NCI-H146 (cell line): Measurements from ENCODE around the gene PDX1.
"Not testable (repeated sequence)": the region's sequence is repeated elsewhere in the genome, so short reads cannot be mapped to it uniquely, and the experiment has no call there.

ENCODE experiments used
- DNase-seq: peaks from one replicate; lab custom pipeline; 2025; lab: John Stamatoyannopoulos, UW

The PDX1 gene

GRCh38 chr13:27956576-27957300, 36.9 kb downstream of the PDX1 start:
- DNase-seq, result no peak

GRCh38 chr13:27959976-27960361, 40.2 kb downstream of the PDX1 start:
- DNase-seq, result no peak

GRCh38 chr13:27960362-27961226, 40.8 kb downstream of the PDX1 start:
- peak; percentile 27 for DNase-seq

- no peak for DNase-seq
These were observed 41.7 kb downstream of the PDX1 start for GRCh38 chr13:27961227-27962085.

GRCh38 chr13:27962128-27962841, 42.5 kb downstream of the PDX1 start:
- no peak for DNase-seq

GRCh38 chr13:27962982-27963381, 43.2 kb downstream of the PDX1 start:
- DNase-seq, result no peak

- no peak for DNase-seq
These were observed 43.7 kb downstream of the PDX1 start for GRCh38 chr13:27963491-27963890.

GRCh38 chr13:27964206-27964605, 44.4 kb downstream of the PDX1 start:
- DNase-seq, result not testable (repeated sequence)

- no peak for DNase-seq
These were observed 45.0 kb downstream of the PDX1 start for GRCh38 chr13:27964741-27965323.

GRCh38 chr13:27965343-27965739, 45.5 kb downstream of the PDX1 start:
- DNase-seq, result no peak

GRCh38 chr13:27965740-27966640, 46.2 kb downstream of the PDX1 start:
- DNase-seq, result peak; percentile 18

- no peak for DNase-seq
These were observed 46.9 kb downstream of the PDX1 start for GRCh38 chr13:27966641-27967202.

GRCh38 chr13:27967203-27967735, 47.5 kb downstream of the PDX1 start:
- DNase-seq, result no peak

- DNase-seq, result no peak
These were observed 48.0 kb downstream of the PDX1 start for GRCh38 chr13:27967736-27968315.

GRCh38 chr13:27968316-27969081, 48.7 kb downstream of the PDX1 start:
- DNase-seq, result no peak

GRCh38 chr13:27969082-27969865, 49.5 kb downstream of the PDX1 start, which contains the start of gene CDX2:
Gene CDX2, minus strand, starts transcription at chr13:27969315. Its CDS starts 309 bp downstream, at chr13:27969006.
- no peak for DNase-seq

GRCh38 chr13:27969866-27970229, 50.0 kb downstream of the PDX1 start:
- no peak for DNase-seq
